Activated CD4-positive, alpha-beta memory T cell treated with anti-CD3 and anti-CD28 coated beads, Interleukin-2, amount 10 ng/mL, durations not matched to agents 7 days and 5 days (primary cell): ENCODE data around the gene RBM43. TPM values are rescaled to one million over a fixed set of nuclear protein-coding genes. Genes with fewer than 3 reads are reported as not detected.

ENCODE experiments used
- CTCF ChIA-PET: fragments of 350-600 bp; sonication (Branson Sonifier 250); formaldehyde crosslinking; loops from one replicate; lab custom pipeline; 2021; ENCODE audit warnings: antibody characterized with exemption, inconsistent platforms; lab: Charles Lee
- POLR2A ChIA-PET: fragments of 350-600 bp; sonication (Branson Sonifier 250); formaldehyde crosslinking; loops from one replicate; lab custom pipeline; 2021; ENCODE audit warnings: antibody characterized with exemption; lab: Charles Lee
- DNase-seq: peaks from one replicate; pipeline ENCODE4 v3.0.0-alpha.2; 2020
- H3K27ac Mint-ChIP-seq: one replicate; pipeline ENCODE4 v1.8.0; 2021; ENCODE audit warnings: mild to moderate bottlenecking, mixed read lengths
- H3K27me3 Mint-ChIP-seq: one replicate; pipeline ENCODE4 v1.8.0; 2021; ENCODE audit warnings: mixed read lengths
- H3K36me3 Mint-ChIP-seq: one replicate; pipeline ENCODE4 v1.8.0; 2021; ENCODE audit warnings: low read depth, mixed read lengths
- H3K4me1 Mint-ChIP-seq: one replicate; pipeline ENCODE4 v1.8.0; 2021; ENCODE audit warnings: mixed read lengths
- H3K4me3 Mint-ChIP-seq: one replicate; pipeline ENCODE4 v1.8.0; 2021; ENCODE audit warnings: mild to moderate bottlenecking, mixed read lengths
- H3K9me3 Mint-ChIP-seq: one replicate; pipeline ENCODE4 v1.8.0; 2021; ENCODE audit warnings: mixed read lengths
- total RNA-seq, 2 experiments: library from RNA; stranded (reverse); gene quantifications; one replicate each; pipeline ENCODE4 v1.2.3, GENCODE V29; 2021

Gene RBM43
- total RNA-seq, 2 experiments from 2014 or later = 8.5 to 8.9 TPM

- Mint-ChIP-seq H3K9me3 (no peaks in the 10 kb centered on the region), H3K4me1 (no peaks in the 10 kb centered on the region), H3K27ac (no peak overlapping the region), H3K36me3 (no peaks in the 10 kb centered on the region), H3K4me3 (no peak overlapping the region), H3K27me3 (peaks cover 7% of the 10 kb centered on the region)
- no peak for DNase-seq
- CTCF ChIA-PET = no interaction called here
- POLR2A ChIA-PET = no interaction called here
Measured at GRCh38 chr2:151204756-151205155, 56.9 kb downstream of the RBM43 start.

GRCh38 chr2:151200844-151201243 is 60.8 kb downstream of the RBM43 start:
- Mint-ChIP-seq H3K4me1 (no peaks in the 10 kb centered on the region), H3K36me3 (no peaks in the 10 kb centered on the region), H3K27me3 (peaks cover 14% of the 10 kb centered on the region), H3K9me3 (no peaks in the 10 kb centered on the region), H3K4me3 (no peak overlapping the region), H3K27ac (no peak overlapping the region)
- CTCF ChIA-PET = no interaction called here
- POLR2A ChIA-PET = no interaction called here
- DNase-seq = no peak

- DNase-seq = no peak
- Mint-ChIP-seq H3K4me1 (no peaks in the 10 kb centered on the region), H3K4me3 (no peak overlapping the region), H3K9me3 (no peaks in the 10 kb centered on the region), H3K27me3 (peaks cover 14% of the 10 kb centered on the region), H3K27ac (no peak overlapping the region), H3K36me3 (no peaks in the 10 kb centered on the region)
- POLR2A ChIA-PET = no interaction called here
- CTCF ChIA-PET = no interaction called here
Measured at GRCh38 chr2:151200277-151200676, 61.4 kb downstream of the RBM43 start.

- peaks cover 14% of the 10 kb centered on the region for H3K27me3 Mint-ChIP-seq
- no peak overlapping the region for H3K27ac Mint-ChIP-seq
- H3K9me3 Mint-ChIP-seq = no peaks in the 10 kb centered on the region
- no peaks in the 10 kb centered on the region for H3K4me1 Mint-ChIP-seq
- ChIA-PET POLR2A (no interaction called here), CTCF (no interaction called here)
- no peak for DNase-seq
- H3K36me3 Mint-ChIP-seq = no peaks in the 10 kb centered on the region
- no peak overlapping the region for H3K4me3 Mint-ChIP-seq
Measured at GRCh38 chr2:151198645-151199044, 63.0 kb downstream of the RBM43 start.

Other genes starting within 250 kb of the RBM43 start
- 10 to 100 TPM; 70.5 to 77.0 TPM for gene NMI, start 27.8 kb upstream of the RBM43 start, total RNA-seq
- not detected for gene TNFAIP6, start 95.7 kb upstream of the RBM43 start, total RNA-seq
- 10 to 100 TPM; 50.4 to 52.4 TPM for gene RIF1, start 148.0 kb upstream of the RBM43 start, total RNA-seq